Spleen (tissue), 7 donors: ENCODE results near the gene BCAT1.
"Not testable (repeated sequence)": the region's sequence is repeated elsewhere in the genome, so short reads cannot be mapped to it uniquely, and the experiment has no call there.

ENCODE experiments used
- POLR2A ChIP-seq, 3 donors: fragments of 450-650 bp; IDR thresholded peaks; one replicate each; pipeline ENCODE4 v1.5.1; 2017; ENCODE audit warnings: antibody characterized with exemption in 3 of 3, mild to moderate bottlenecking in 1 of 3
- POLR2AphosphoS5 ChIP-seq, 3 donors: sonication (generic); formaldehyde crosslinking; IDR thresholded peaks; one replicate each; pipeline ENCODE4 v1.5.1; 2017; ENCODE audit warnings: antibody characterized with exemption in 3 of 3
- TF ChIP-seq, protein P1 (sequence below), 11 experiments: fragments of 200-600 bp in 7 of 11; fragments of 450-650 bp in 4 of 11; sonication (generic) in 4 of 11; IDR thresholded peaks in 8 of 11; conservative IDR thresholded peaks in 3 of 11; 1 replicate in 7 of 11; 2 replicates in 4 of 11; pipeline versions ENCODE4 v1.4.0 to v1.8.0; 2016 to 2021; ENCODE audit warnings: antibody characterized with exemption in 11 of 11, inconsistent platforms in 4 of 11, mild to moderate bottlenecking in 1 of 11
- donor health status: DM: no; HTN: no; CAD: no; lungs with moderate emphysema.
- donor health status: DM: no; HTN: no; CAD: no.
- donor health status: DM: no; HTN: no; CAD: no.

DNA sequence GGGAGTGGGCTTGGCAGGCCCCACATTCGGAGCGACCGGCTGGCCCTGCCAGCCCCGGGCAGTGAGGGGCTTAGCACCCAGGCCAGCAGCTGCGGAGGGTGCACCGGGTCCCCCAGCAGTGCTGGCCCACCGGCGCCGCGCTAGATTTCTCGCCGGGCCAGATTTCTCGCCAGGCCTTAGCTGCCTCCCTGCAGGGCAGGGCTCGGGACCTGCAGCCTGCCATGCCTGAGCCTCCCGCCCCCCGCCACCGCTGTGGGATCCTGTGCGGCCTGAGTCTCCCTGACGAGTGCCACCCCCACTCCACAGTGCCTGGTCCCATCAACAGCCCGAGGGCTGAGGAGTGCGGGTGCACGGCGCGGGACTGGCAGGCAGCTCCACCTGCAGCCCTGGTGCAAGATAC is 82.8 kb downstream of the BCAT1 start:
- TF ChIP-seq, protein P1, sequence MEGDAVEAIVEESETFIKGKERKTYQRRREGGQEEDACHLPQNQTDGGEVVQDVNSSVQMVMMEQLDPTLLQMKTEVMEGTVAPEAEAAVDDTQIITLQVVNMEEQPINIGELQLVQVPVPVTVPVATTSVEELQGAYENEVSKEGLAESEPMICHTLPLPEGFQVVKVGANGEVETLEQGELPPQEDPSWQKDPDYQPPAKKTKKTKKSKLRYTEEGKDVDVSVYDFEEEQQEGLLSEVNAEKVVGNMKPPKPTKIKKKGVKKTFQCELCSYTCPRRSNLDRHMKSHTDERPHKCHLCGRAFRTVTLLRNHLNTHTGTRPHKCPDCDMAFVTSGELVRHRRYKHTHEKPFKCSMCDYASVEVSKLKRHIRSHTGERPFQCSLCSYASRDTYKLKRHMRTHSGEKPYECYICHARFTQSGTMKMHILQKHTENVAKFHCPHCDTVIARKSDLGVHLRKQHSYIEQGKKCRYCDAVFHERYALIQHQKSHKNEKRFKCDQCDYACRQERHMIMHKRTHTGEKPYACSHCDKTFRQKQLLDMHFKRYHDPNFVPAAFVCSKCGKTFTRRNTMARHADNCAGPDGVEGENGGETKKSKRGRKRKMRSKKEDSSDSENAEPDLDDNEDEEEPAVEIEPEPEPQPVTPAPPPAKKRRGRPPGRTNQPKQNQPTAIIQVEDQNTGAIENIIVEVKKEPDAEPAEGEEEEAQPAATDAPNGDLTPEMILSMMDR (IDR thresholded peaks at IDR 0.05 in 8 of 11, conservative IDR thresholded peaks at IDR 0.05 in 3 of 11) = not testable (repeated sequence)
- TF ChIP-seq POLR2A, POLR2AphosphoS5 (IDR thresholded peaks at IDR 0.05): not testable (repeated sequence)
